GM23248 (cell line): ENCODE measurements around the gene B3GAT3.

ENCODE experiments used
- EZH2 ChIP-seq: fragments of 200-600 bp; sonication (generic); IDR thresholded peaks from 2 replicates; pipeline ENCODE4 v1.6.1; 2018; ENCODE audit warnings: antibody characterized with exemption, mild to moderate bottlenecking; ENCODE audit not compliant: insufficient read depth, poor library complexity, severe bottlenecking
- EZH2phosphoT487 ChIP-seq: fragments of 200-600 bp; sonication (generic); IDR thresholded peaks from 2 replicates; pipeline ENCODE4 v1.6.1; 2018; ENCODE audit warnings: antibody characterized with exemption, moderate library complexity, mild to moderate bottlenecking, low read depth; ENCODE audit not compliant: insufficient read depth

GRCh38 chr11:62667460-62667859 is 45.7 kb upstream of the B3GAT3 start:
- TF ChIP-seq EZH2 (no peak), EZH2phosphoT487 (no peak)
